Measurements from ENCODE around the gene ZNF491.

DNA sequence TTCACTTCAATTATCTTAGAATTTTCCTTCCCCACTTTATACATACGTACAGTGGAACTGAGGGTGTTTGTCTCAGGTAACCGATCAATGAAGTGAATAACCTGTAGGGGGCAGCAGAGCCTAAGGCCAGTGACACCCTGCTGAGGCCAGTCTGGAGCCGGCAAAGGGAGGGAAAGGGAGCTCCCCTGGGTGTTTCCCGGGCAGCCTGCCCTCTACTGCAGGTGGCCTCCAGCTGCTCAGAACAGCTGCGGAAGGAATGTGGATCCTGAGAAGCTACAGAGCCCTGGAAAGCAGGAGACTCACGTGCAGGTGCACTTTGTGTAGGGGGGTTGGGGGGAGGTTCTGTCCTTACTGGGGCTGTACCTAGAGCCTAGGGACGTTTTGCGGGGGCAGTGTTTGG is 832 bp upstream of the ZNF491 start:
- peak; percentile 88 for TF ChIP-seq CTCF (IDR thresholded peaks at IDR 0.05)
- no peak for TF ChIP-seq POLR2AphosphoS5 (IDR thresholded peaks at IDR 0.05; ENCODE audit: low read depth, low read length)
- no peak for TF ChIP-seq REST (IDR thresholded peaks at IDR 0.05; ENCODE audit: insufficient read depth in 1 of 2, low read depth in 2 of 2, low read length in 1 of 2)
- TF ChIP-seq TCF7L2 (IDR thresholded peaks at IDR 0.05; ENCODE audit: low read depth, low read length): no peak
